Stimulated activated CD8-positive, alpha-beta memory T cell treated with anti-CD3 and anti-CD28 coated beads, Interleukin-4, amount 100 ng/mL, for 24 hours (primary cell): ENCODE data around the gene MMEL1.

Source experiments
- DNase-seq: peaks from one replicate; pipeline ENCODE4 v3.0.0-alpha.2; 2020; ENCODE audit warnings: low read depth

MMEL1 gene

DNA sequence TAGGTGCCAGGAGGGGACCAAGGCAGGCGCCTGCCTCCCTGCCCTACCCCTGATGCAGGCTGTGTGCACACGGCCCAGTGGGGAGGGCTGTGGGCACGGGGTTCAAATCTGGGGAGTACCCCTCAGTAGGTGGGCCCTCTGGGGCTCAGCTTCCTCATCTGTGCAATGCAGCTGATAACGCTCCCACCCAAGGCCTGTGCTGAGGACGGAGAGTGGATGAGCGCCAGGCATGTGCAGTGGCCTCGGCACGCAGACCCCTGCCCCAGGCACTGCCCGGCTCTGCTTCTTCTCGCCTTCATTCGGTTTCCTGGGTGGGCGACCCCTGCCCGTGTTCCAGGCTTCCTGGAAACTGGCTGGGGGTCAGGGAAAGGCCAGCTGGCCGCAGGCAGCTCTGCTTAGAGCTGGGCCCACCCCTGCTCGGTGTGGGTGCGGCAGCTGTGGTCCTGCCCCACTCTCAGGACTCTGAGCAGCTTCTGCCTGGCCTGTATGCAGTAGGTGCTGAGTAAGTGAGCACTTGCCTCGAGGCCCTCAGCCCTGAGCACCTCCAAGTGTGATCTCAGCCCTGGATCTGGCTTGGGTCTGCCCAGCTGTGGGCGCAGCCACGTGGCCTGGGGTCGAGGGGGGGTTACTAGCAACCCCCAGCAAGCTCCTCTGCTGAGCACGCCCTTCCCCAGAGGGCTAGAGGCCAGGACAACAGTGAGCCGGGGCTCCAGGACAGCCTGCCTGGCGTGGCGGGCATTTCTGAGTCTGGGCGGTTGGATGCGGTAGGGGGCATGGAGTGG is 88.5 kb downstream of the MMEL1 start:
- DNase-seq, result no peak

GRCh38 chr1:2543543-2544092 is 89.2 kb downstream of the MMEL1 start:
- no peak for DNase-seq

DNA sequence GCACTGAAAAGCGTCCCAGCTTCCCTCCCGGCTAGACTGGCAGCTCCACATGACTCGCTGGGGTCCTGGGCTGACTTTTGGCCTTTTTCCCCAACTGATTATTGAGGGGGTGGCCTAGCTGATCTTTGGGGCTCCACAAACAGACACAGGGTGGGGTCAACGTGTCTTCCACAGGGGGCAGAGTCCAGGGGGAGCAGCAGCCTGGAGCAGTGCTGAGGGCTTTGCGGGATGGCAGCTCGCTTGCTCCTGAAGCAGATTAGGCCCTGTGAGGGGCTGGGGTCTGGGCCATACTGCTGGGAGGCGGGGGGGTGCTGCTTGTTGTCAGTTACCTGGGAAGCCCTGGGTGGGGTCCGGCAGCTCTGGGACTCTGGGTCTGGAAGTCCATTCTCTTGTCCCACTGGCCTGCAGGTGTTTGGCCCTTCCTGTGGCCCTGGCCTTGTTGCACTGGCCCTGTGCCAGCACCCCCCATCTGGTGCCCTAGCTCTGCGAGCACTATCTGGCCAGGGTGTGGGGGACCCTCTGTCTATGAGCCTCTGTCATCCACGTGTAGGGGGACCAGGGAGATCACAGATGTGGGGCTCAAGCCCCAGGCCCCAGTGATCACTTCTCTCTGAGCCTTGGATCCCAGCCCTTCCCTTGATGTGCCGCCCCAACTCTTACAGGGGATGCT is 90.4 kb downstream of the MMEL1 start:
- DNase-seq, result no peak

DNA sequence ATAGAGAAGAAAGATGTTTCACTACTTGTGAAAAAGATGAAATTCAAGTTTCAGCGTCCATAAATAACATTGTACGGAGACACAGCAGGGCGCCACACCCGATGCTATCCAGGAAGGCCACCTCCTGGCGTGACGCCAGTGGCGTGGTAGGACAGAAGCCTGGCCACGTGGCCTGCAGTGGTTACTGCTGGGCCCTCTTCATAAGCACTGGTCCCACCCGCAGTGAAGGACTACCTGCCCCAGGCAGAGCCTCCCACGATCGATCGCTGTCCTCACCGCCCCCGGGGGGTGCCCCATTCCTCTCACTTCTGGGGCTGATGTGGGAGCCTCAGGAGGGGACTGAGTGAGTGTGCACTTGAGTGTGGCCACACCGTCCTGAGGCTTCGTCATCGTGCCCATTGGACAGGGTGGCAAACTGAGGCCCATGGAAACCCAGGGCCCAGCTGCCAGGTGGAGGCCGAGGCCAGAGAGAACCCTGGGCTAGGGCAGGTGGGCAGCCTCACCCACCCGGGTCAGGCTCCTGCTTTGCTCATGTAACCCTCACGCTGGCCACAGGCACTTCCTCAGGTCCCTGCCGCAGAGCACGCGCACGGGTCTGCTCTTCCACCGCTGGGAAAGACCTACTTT is 91.1 kb downstream of the MMEL1 start:
- no peak for DNase-seq

DNA sequence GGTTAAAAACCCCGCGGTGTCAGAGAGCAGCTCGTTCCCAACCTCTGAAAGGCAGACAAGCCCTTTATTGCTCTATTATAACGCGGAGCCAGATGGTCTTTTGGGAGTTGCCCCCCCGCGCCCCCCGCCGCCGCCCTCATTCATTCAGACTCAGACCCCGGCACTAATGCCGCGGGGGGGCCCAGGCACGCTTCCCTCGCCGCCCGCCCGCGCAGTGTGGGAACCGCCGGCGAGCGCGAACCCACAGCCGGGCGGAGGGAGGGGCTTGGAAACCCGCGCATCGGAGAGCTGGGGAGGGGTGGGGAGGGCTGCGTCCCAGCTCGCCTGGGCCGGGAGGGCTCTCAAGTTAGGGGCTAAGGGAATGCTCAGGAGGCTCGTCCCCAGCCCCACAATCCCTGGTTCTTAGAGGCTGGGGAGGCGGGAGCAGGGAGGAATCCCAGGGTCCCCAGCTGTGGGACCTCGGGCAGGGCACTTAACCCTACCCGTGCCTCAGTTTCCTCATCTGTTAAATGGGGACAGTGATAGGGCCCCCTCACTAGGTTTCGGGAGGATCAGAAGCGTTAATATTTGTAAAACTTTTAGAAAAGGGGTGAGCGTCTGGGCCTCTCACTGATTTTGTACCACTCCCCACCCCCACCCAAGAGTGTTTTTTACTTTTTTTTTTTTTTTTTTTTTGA is 91.9 kb downstream of the MMEL1 start:
- no peak for DNase-seq
